Retina (tissue), 1 donor: ENCODE results near the gene IL17REL.

Experiments
- DNase-seq: peaks from one replicate; pipeline ENCODE4 v3.0.0-alpha.2; 2016

The IL17REL gene

GRCh38 chr22:50045211-50046018 lies 32.9 kb upstream of the IL17REL start:
- no peak for DNase-seq

GRCh38 chr22:50044485-50045118 lies 32.0 kb upstream of the IL17REL start:
- no peak for DNase-seq

GRCh38 chr22:50041361-50042065 lies 28.9 kb upstream of the IL17REL start:
- DNase-seq: no peak

- no peak for DNase-seq
Measured at GRCh38 chr22:50040717-50041116, 28.2 kb upstream of the IL17REL start.

GRCh38 chr22:50039669-50040443 lies 27.3 kb upstream of the IL17REL start:
- DNase-seq: no peak

GRCh38 chr22:50035976-50036724 lies 23.6 kb upstream of the IL17REL start:
- no peak for DNase-seq

- DNase-seq: no peak
Measured at GRCh38 chr22:50035131-50035881, 22.7 kb upstream of the IL17REL start.

- DNase-seq: no peak
Measured at GRCh38 chr22:50034126-50035081, 21.8 kb upstream of the IL17REL start.

GRCh38 chr22:50032941-50033601 lies 20.5 kb upstream of the IL17REL start:
- no peak for DNase-seq

- no peak for DNase-seq
Measured at GRCh38 chr22:50032109-50032871, 19.7 kb upstream of the IL17REL start.

GRCh38 chr22:50031189-50032091 lies 18.9 kb upstream of the IL17REL start:
- no peak for DNase-seq

- DNase-seq: peak; percentile 80
Measured at GRCh38 chr22:50030297-50031188, 18.0 kb upstream of the IL17REL start.

GRCh38 chr22:50027639-50028537 lies 15.3 kb upstream of the IL17REL start:
- no peak for DNase-seq

- DNase-seq: no peak
Measured at GRCh38 chr22:50025993-50026392, 13.4 kb upstream of the IL17REL start.

- no peak for DNase-seq
Measured at GRCh38 chr22:50022171-50022819, 9.7 kb upstream of the IL17REL start.
